ENCODE results near the gene ISM2.
A peak's percentile ranks its signal among the peaks of the same experiment; 100 is the strongest.

Gene ISM2

DNA sequence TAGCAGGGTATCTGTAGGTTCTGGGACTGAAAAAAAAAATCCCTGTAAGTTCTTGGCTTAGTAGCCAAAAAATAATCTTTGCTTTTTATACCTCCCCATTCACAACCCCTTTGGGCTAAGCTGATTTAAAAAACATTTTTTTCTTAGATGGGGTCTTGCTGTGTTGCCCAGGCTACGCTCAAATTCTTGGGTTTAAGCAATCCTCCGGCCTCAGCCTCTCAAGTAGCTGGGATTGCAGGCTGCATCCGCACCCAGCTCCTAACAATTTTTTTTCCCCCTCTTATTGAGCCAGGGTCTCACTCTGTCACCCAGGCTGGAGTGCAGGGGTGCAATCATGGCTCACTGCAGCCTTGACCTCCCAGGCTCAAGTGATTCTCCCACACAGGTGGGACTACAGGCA lies 9.1 kb upstream of the ISM2 start:
- no peak for DNase-seq

DNA sequence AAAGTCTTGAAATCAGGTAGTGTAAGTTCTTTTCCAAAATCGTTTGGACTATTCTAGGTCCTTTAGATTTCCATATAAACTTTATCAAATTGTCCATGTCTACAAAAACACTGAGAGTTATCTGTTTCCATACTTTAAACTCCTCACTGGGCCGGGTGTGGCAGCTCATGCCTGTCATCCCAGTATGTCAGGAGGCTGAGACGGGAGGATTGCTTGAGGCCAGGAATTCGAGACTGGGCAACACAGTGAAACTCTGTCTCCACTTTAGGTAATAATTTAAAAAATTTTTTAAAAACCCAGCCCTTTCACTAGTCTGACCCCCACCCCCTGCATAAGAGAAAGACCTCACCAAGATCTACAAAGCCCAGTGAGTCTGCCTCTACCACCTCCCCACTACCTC lies 6.4 kb upstream of the ISM2 start:
- no peak for DNase-seq

GRCh38 chr14:77503138-77503537 lies 4.5 kb upstream of the ISM2 start:
- no peak for DNase-seq

DNA sequence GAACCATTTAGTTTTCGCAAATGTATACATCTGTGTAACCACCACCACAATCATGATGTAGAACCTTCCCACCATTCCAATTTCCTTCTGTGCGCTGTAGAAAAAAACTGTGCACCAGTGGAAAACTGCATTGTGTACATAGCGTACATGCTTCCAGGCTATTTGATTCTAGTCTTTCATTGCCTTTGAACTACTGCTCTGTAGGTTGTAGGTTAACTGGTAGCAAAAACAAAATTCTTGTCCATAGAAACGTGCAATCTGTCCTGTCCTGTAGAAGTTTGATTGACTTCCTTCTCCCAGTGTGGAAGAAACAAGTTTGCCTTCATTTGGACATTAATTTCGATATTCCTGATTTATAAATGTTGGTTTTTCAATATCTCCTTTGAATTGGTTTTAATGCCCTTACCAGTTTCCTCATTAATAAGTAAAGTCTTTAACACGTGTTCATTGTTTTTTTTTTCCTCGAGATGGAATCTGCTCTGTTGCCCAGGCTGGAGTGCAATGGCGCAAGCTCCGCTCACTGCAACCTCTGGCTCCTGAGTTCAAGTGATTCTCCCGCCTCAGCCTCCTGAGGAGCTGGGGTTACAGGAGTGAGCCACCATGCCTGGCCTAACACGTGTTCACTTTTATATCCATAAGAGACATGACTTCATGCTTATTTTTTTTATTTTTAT lies 3.6 kb upstream of the ISM2 start:
- DNase-seq: no peak

DNA sequence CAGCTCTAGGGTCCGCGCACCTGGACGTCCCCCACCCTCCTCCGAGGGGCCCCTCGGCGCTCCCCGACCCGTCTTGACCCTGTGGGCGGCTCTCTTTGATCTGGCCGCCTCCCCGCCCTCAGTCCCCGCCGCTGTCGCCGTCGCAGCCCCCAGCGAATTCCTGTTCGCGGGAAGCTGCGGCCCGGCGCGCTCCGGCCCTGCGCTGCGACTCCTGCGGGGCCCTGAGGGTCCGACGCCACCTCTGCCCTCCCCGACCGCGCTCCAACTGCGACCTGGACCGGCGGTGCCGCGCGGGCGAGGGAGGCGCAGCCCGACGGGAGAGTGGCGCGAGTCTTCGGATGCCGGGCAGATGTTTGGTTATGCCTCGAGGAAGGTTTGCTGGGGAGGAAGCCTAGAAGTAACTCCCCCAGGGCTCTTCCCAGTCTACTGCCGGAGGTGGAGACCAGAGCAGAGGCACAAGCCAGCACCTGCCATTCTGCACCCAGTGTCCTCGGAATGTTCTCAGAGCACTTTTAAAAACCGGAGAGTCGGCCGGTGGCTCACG lies 440 bp upstream of the ISM2 start:
- DNase-seq: no peak

GRCh38 chr14:77495334-77495733 lies 3.3 kb downstream of the ISM2 start:
- DNase-seq: no peak

GRCh38 chr14:77491056-77491455 lies 7.6 kb downstream of the ISM2 start:
- DNase-seq: no peak

DNA sequence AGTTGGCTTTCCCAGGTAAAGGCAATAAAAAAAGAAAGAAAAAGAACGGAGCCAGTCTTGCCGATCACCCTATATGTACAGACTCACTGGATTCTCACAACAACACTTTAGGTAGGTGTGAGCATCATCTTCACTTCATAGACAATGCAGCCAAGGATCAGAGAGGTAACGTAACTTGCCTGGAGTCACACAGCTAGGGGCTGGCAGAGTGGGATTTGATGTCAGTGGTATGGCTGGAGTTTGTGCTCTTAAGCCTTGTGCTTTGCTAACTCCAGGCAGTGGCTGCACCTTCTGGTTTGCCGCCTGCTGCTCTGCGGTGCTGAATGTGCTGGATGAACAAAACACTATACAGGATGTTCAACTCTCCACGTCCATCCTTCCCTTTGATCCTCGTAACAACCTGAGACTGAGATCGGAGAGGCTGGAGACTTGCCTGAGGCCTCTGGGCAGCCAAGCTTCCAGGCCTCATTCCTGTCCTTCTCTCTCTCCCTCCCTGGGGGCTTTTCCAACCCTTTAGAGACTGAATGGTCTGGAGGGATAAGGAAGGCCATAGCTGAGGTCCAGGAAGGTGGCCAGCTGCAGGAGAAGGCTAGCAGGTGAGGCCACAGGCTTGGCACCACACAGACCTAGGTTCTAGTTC lies 8.1 kb downstream of the ISM2 start:
- DNase-seq: no peak

DNA sequence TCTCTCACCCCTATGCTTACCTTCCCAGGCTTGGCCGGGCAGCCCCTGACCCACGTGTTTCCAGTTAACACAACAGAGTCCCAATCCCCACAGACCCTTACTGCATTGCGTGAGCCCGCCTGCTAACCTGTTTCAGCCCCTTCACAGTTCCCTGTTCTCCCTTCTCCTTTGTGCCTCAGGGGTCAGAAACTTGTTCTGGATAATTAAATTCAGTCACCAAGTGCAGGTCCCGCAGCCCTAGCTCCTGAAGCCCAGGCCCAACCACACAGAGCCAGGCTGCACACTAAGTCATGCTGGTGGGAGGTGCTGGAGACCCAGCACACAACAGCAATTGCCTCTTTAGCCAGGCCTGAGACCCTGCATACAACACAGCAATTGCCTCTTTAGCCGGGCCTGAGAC lies 9.6 kb downstream of the ISM2 start:
- DNase-seq: no peak

GRCh38 chr14:77488558-77488957 lies 10.1 kb downstream of the ISM2 start:
- no peak for DNase-seq

DNA sequence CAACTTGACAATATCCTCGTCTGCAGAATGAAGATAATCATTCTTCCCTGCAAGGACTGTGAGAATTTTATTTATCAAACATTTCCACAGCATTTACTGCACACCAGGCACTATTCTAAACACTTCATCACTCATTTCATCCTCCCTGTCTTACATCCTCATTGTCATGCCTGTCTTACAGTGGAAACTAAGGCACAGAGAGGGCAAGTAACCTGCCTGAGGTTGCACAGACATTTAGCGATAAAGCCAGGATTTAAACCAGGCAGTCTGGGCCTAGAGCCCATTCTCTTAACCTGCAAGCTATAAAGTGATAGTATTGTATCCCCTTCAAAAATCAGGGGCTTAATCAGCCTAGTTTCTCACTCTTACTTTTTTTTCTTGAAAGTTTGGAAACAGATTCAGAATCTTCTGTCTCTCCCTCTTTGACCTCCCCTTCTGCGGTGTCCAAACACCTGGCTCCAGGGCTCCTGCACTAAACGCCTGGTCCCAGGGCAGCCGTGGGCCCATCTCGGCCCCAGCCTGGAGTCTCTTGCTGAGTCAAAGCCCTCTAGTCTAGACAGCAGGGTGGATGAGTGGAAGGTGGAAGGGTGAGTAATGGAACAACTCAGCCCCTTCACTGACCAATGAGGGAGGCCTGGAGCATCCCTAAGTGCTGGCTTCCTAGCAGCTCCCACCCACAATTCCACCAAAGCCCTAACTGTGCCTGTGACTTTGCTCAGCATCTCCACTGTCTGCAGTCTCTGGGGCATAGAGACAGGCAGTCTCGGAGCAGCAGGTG lies 12.5 kb downstream of the ISM2 start:
- peak; percentile 29 for DNase-seq

DNA sequence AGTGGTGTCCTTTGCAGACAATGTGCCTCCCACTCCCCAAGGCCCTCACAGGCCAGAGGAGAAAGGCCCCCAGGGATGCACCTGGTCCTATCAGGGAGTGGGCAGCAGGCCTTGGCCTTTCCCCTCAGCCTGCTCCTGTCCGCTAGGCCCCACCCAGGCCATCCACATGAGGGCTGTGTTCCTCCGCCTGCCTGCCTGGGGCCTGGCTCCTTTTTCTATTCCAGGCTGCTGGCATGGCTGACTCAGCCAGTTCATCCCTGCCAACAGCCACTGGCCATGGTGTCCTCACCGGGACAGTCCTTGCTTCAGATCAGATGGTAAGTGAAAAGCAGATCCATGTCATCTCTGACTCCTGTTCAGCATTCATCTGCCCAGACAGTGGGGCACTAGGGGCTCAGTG lies 13.4 kb downstream of the ISM2 start:
- no peak for DNase-seq

GRCh38 chr14:77482422-77482821 lies 16.2 kb downstream of the ISM2 start:
- no peak for DNase-seq

DNA sequence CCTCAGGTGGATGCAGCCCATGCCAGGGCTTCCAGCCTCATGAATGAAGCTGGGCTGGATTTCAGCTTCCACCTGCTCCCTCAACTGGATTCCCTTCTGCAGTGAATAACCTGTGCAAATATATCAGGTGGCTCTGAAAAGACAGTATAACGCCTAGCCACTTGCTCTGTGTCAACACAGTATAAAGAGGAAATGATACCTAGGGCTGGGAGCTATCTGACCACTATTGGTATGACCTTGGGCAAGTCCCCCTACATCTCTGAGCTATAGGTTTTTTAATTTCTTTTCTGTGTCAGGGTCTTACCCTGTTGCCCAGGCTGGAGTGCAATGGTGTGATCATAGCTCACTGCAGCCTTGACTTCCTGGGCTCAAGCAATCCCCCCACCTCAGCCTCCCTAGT lies 19.8 kb downstream of the ISM2 start:
- DNase-seq: no peak

DNA sequence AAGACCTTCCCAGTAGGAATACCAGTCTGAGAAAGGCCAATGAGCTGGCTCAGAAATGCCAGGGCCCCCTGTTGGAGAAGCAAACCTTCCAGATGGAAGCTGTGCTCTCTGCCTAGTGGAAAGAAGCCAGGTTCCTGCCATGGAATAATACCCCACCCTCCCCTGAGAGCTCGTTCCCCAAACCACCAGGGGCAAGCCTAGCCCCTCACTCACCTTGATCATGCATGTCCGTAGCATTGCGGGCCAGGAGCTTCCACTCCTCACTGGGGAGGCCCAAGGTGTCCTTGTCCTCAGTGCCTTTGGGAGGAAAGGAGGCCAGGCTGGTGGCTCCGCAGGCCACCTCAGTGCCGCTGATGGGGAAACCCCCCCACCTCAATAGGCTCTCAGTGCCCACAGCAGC lies 20.6 kb downstream of the ISM2 start:
- no peak for DNase-seq

GRCh38 chr14:77475432-77476115 lies 23.0 kb downstream of the ISM2 start:
- no peak for DNase-seq

DNA sequence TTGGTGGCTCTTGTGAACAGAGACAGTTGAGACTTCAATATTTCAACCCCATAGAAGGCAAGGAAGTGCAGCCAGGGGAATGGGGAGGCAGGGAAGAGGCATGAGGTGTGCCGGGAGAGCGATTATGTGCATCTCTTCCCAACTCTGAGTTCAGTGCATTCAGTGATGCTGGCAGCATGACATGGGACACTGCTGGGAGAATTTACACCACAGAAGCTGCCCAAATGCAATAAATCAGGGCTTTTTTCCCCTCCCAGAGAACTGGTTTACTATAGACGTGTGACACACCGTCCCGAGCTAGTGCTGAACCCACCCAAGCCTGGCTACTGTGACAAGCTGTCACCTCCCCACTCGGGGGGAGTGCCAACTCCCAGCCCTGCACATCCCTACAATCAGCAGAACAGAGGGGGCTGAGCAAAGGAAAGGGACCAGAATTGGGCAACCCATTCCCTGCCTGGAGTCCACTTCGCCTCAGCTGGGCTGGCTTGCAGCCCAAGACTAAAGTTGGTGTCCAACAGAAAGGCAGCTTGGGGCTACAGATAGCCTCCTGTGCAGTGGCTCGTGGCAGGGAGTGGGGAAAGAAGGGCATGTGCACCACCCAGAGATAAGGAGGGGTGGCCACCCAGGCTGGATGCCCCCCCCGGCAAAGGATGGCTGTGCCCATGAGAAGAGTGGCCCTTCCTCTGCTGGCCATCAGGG lies 24.0 kb downstream of the ISM2 start:
- DNase-seq: no peak

DNA sequence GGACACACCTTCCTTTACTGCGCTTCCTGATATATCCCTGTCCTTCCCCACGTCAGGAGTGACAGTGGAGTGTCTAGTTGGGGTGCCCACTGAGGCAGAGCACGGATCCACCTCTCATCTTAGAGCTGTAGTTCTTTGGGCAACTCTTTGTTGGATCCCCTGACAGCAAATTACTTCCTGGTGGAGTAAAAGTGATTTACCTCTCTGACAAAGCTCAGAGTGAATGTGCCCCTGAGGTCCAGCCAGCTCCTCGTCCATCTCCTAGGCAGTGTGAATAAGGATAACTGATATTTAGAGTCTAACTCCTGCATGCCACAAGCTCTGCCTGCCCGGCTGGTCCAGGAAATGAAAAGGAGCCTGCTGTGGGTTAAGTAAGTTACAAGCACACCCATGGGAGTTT lies 24.7 kb downstream of the ISM2 start:
- DNase-seq: no peak

- DNase-seq: no peak
Observed at GRCh38 chr14:77470224-77470870, 28.3 kb downstream of the ISM2 start.

DNA sequence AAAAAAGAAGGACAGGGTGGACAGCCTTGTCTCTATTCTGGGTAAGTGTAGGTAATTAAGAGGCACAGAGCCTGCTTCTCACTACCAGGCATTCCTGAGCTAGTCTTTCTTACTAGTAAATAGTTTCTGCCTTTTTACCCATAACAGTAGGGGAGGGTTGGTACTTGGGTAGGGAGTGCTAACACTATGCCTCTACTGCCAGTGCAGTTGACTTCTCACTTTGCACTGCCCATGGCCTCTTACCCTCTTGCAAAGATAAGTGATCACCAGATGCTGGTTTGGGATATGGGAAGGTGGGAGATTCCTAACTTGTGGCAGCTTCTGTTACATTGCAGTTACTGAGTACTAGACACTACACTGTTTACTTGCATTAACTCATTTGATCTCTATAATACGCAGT lies 29.1 kb downstream of the ISM2 start:
- no peak for DNase-seq

DNA sequence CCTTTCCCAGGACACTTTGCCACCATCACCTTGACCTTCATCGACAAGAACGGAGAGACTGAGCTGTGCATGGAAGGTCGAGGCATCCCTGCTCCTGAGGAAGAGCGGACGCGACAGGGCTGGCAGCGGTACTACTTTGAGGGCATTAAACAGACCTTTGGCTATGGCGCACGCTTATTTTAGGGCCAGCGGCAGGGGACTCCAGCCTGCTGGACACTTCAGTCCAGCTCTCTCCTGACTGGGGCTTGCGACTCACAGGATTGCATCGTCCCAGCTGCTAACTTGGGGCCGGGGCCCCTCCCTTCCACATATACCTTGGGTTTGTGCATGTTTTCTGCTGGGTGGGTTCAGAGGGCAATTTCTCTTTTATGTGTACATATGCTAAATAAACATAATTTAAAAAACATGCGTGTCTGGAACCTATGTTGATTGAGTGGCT lies 29.5 kb downstream of the ISM2 start:
- no peak for DNase-seq

DNA sequence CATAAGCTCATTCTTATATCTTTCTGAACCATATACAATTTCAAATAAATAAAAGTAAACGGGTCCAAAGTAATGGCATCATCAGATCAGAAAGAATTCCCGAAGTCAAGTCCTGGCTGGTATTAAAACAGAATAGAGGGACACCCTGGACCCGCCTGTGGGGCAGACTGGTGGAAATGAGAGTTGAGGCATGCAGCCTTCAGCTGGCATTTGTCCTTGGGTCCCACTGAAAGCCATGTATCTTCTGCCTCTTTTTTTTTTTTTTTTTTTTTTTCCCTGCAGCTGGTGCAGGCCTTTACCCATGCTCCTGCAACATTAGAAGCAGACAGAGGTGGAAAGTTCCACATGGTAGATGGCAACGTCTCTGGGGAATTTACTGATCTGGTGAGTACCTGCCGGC lies 30.8 kb downstream of the ISM2 start:
- DNase-seq: no peak

Data from fibroblast of skin of scalp (primary cell).